Measurements from ENCODE around the gene SSNA1. TPM values are rescaled to one million over a fixed set of nuclear protein-coding genes. Genes with fewer than 3 reads are reported as not detected.
A peak's percentile ranks its signal among the peaks of the same experiment; 100 is the strongest.

SSNA1 gene
- total RNA-seq, 1 donor from 2014 or later, result 52.7 TPM

GRCh38 chr9:137235424-137236237 lies 47.2 kb downstream of the SSNA1 start:
- H4K20me1 ChIP-seq (ENCODE audit: insufficient read depth, low read length), result peaks cover 24% of the 10 kb centered on the region
- H3K27ac ChIP-seq (ENCODE audit: low read depth, low read length), result no peak overlapping the region
- H3K36me3 ChIP-seq (ENCODE audit: insufficient read depth, low read length), result no peaks in the 10 kb centered on the region
- H3K9ac ChIP-seq (ENCODE audit: low read length), result no peak overlapping the region
- no peak for FAIRE-seq
- no peak overlapping the region for H3K4me3 ChIP-seq (ENCODE audit: insufficient read depth, low read depth, low read length)
- peak overlapping the region; percentile 27 for H3K4me3 Mint-ChIP-seq (ENCODE audit: unreplicated experiment)
- H3K79me2 ChIP-seq (ENCODE audit: insufficient read depth, low read length), result peaks cover 21% of the 10 kb centered on the region
- H3K27me3 Mint-ChIP-seq (ENCODE audit: low read depth, unreplicated experiment), result no peaks in the 10 kb centered on the region
- DNase-seq (ENCODE audit: low read depth), result no peak
- no peaks in the 10 kb centered on the region for H3K27me3 ChIP-seq (ENCODE audit: insufficient read depth, low read length)
- H3K4me2 ChIP-seq (ENCODE audit: low read length), result no peak overlapping the region
- H3K27ac Mint-ChIP-seq (ENCODE audit: unreplicated experiment), result no peak overlapping the region
- no peaks in the 10 kb centered on the region for H3K9me3 ChIP-seq (ENCODE audit: insufficient read depth, low read depth, low read length)
- peaks cover 1% of the 10 kb centered on the region for H3K4me1 Mint-ChIP-seq (ENCODE audit: low read depth, unreplicated experiment)
- H3K4me1 ChIP-seq (ENCODE audit: insufficient read depth, low read length), result peaks cover 7% of the 10 kb centered on the region
- no peaks in the 10 kb centered on the region for H3K9me3 Mint-ChIP-seq (ENCODE audit: unreplicated experiment)
- TF ChIP-seq EZH2 (IDR thresholded peaks at IDR 0.05; ENCODE audit: insufficient read depth, low read length), result no peak
- no peak for TF ChIP-seq CTCF (IDR thresholded peaks at IDR 0.05; ENCODE audit: insufficient read depth, low read depth, low read length)
- H2AFZ ChIP-seq (ENCODE audit: low read depth, low read length), result no peak overlapping the region
- no peaks in the 10 kb centered on the region for H3K36me3 Mint-ChIP-seq (ENCODE audit: low read depth, unreplicated experiment)

GRCh38 chr9:137236238-137236935 lies 47.9 kb downstream of the SSNA1 start:
- Mint-ChIP-seq H3K27ac (ENCODE audit: unreplicated experiment) (no peak overlapping the region), H3K36me3 (ENCODE audit: low read depth, unreplicated experiment) (no peaks in the 10 kb centered on the region), H3K27me3 (ENCODE audit: low read depth, unreplicated experiment) (no peaks in the 10 kb centered on the region), H3K4me1 (ENCODE audit: low read depth, unreplicated experiment) (peaks cover 1% of the 10 kb centered on the region), H3K4me3 (ENCODE audit: unreplicated experiment) (no peak overlapping the region), H3K9me3 (ENCODE audit: unreplicated experiment) (no peaks in the 10 kb centered on the region)
- DNase-seq (ENCODE audit: low read depth), result peak; percentile 25
- H4K20me1 ChIP-seq (ENCODE audit: insufficient read depth, low read length), result peaks cover 24% of the 10 kb centered on the region
- TF ChIP-seq CTCF (IDR thresholded peaks at IDR 0.05; ENCODE audit: insufficient read depth, low read depth, low read length) (peak; percentile 71), EZH2 (IDR thresholded peaks at IDR 0.05; ENCODE audit: insufficient read depth, low read length) (no peak)
- FAIRE-seq, result no peak
- H3K4me1 ChIP-seq (ENCODE audit: insufficient read depth, low read length), result peaks cover 7% of the 10 kb centered on the region
- peaks cover 21% of the 10 kb centered on the region for H3K79me2 ChIP-seq (ENCODE audit: insufficient read depth, low read length)
- H3K4me2 ChIP-seq (ENCODE audit: low read length), result peak overlapping the region; percentile 54
- H2AFZ ChIP-seq (ENCODE audit: low read depth, low read length), result no peak overlapping the region
- H3K9ac ChIP-seq (ENCODE audit: low read length), result no peak overlapping the region
- H3K9me3 ChIP-seq (ENCODE audit: insufficient read depth, low read depth, low read length), result no peaks in the 10 kb centered on the region
- H3K27ac ChIP-seq (ENCODE audit: low read depth, low read length), result no peak overlapping the region
- H3K27me3 ChIP-seq (ENCODE audit: insufficient read depth, low read length), result no peaks in the 10 kb centered on the region
- H3K36me3 ChIP-seq (ENCODE audit: insufficient read depth, low read length), result no peaks in the 10 kb centered on the region
- no peak overlapping the region for H3K4me3 ChIP-seq (ENCODE audit: insufficient read depth, low read depth, low read length)
